Motor neuron (in vitro differentiated cells): ENCODE measurements around the gene TMEM178A. TPM values are rescaled to one million over a fixed set of nuclear protein-coding genes. Genes with fewer than 3 reads are reported as not detected.
A peak's percentile ranks its signal among the peaks of the same experiment; 100 is the strongest.
"Not testable (repeated sequence)": the region's sequence is repeated elsewhere in the genome, so short reads cannot be mapped to it uniquely, and the experiment has no call there.

Experiments used
- ATAC-seq, 8 experiments: fragments of 200-7000 bp; cut with Tn5 transposase; replicated peaks in 6 of 8; 2 replicates each; pipeline ENCODE4 v1.8.0; 2021; ENCODE audit warnings: mild to moderate bottlenecking in 8 of 8, moderate library complexity in 8 of 8
- H3K27ac ChIP-seq, 2 donors: fragments of 250-450 bp; sonication (Bioruptor Pico); 2 replicates each; pipeline ENCODE4 v1.9.0; 2021; ENCODE audit warnings: antibody characterized with exemption in 2 of 2, mild to moderate bottlenecking in 2 of 2, moderate library complexity in 1 of 2
- H3K4me1 ChIP-seq, 2 donors: fragments of 250-450 bp; sonication (Bioruptor Pico); replicated peaks in 1 of 2; 2 replicates each; pipeline ENCODE4 v1.6.1; 2021; ENCODE audit warnings: antibody characterized with exemption in 2 of 2, mild to moderate bottlenecking in 2 of 2, moderate library complexity in 1 of 2
- H3K4me3 ChIP-seq, 5 donors: fragments of 250-450 bp; sonication (Bioruptor Pico); 2 replicates each; pipeline ENCODE4 v1.9.0; 2021; ENCODE audit warnings: antibody characterized with exemption in 5 of 5, mild to moderate bottlenecking in 5 of 5, moderate library complexity in 4 of 5
- WGBS, 10 experiments: fragments of 450-650 bp; shearing (Covaris generic); methylation state at CpG; one replicate each; pipeline ENCODE4 v1.0.0; 2022; 5-methylcytosine and 5-hydroxymethylcytosine counted together
- in situ Hi-C, 9 experiments: fragments of 400-800 bp; cut with MboI; loops; one replicate each; pipeline ENCODE4 v1.15.0; 2021; ENCODE audit warnings: low sequenced_read_pairs in 9 of 9, low pct_unique_long_range_greater_than_20kb in 2 of 9; ENCODE audit not compliant: unreplicated experiment in 9 of 9
- total RNA-seq, 8 experiments: library from RNA; unstranded; fragments of 300-600 nt; gene quantifications; 2 replicates each; pipeline versions ENCODE4 v1.2.3 to v1.2.4, GENCODE V29; 2022

Gene TMEM178A
- total RNA-seq, 8 experiments from 2014 or later, result 4.9 to 97.7 (median 22.8) TPM

DNA sequence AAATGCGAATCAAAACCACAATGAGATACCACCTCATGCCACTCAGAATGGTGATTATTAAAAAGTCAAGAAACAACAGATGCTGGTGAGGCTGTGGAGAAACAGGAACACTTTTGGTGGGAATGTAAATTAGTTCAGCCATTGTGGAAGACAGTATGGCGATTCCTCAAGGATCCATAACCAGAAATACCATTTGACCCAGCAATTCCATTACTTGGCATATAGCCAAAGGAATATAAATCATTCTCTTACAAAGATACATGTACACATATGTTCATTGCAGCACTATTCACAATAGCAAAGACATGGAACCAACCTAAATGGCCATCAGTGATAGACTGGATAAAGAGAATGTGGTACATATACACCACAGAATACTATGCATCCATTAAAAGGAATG is 9.5 kb upstream of the TMEM178A start:
- H3K4me1 ChIP-seq, in situ Hi-C loops, H3K27ac ChIP-seq, H3K4me3 ChIP-seq, ATAC-seq: not testable (repeated sequence)
- 63 to 100% (median 91%) methylated on average over 1 to 2 of the region's 2 CpGs; no CpG with 5 or more reads in 2 of the 10 experiments for WGBS, 10 experiments

DNA sequence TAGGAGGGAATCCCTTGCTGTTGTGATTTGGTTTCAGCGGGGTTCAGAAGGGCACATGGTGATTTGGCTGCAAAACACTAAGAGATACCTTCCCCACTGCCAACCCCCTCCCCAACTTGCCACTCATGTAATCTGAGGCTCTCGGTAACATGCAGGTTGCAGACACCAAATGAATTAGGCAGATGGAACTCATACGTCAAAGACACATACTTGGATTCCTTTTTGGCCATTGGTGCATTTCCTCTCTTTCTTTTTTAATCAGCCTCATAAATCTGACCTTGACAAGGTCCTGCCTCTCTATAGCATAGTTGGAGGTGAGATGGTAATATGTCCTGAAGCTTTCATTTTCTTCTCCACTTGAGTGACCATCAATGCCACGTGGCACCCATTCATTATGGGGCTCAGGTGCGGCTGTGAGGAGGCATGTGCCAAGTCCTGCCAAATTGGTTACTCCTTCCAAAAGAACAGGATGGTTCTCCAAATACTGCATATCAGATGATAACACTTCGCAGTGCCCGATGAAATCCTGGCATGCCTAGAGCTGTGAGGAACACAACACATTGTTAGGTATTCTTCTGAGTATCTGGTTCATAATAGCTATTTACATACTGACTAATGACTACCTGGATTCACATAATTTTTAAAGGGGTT is 8.3 kb upstream of the TMEM178A start:
- in situ Hi-C loops, result no loop called here
- Histone ChIP-seq H3K27ac (no peak overlapping the region), H3K4me1 (no peaks in the 10 kb centered on the region), H3K4me3 (no peak overlapping the region)
- WGBS, 10 experiments, result 33 to 100% (median 78%) methylated on average over 1 to 6 of the region's 7 CpGs; no CpG with 5 or more reads in 1 of the 10 experiments
- no peak for ATAC-seq

DNA sequence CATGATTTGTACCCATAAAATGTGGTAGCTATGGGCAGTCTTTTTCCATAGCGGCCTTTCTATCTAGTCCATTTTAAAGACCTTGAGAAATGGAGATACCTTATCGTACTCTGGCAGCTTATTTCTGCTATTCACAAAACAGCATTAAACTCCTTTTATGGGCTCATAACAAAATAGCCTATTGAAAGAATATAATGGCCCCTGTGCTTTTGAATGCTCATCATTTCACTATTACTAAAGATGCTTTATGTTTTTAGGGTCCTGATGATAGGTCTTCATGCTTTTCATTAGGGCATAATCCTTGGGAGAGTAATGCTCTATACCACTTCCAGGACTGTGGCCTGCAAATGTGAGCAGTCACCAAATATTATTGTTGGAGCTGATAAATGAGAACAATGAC is 7.3 kb upstream of the TMEM178A start:
- H3K4me3 ChIP-seq, result no peak overlapping the region
- H3K4me1 ChIP-seq, result peaks cover 0 to under 1% of the 10 kb centered on the region in 2 donors
- in situ Hi-C loops, result no loop called here
- 83 to 100% (median 94%) methylated on average over 1 to 2 of the region's 2 CpGs; no CpG with 5 or more reads in 1 of the 10 experiments for WGBS, 10 experiments
- no peak overlapping the region for H3K27ac ChIP-seq
- no peak for ATAC-seq

DNA sequence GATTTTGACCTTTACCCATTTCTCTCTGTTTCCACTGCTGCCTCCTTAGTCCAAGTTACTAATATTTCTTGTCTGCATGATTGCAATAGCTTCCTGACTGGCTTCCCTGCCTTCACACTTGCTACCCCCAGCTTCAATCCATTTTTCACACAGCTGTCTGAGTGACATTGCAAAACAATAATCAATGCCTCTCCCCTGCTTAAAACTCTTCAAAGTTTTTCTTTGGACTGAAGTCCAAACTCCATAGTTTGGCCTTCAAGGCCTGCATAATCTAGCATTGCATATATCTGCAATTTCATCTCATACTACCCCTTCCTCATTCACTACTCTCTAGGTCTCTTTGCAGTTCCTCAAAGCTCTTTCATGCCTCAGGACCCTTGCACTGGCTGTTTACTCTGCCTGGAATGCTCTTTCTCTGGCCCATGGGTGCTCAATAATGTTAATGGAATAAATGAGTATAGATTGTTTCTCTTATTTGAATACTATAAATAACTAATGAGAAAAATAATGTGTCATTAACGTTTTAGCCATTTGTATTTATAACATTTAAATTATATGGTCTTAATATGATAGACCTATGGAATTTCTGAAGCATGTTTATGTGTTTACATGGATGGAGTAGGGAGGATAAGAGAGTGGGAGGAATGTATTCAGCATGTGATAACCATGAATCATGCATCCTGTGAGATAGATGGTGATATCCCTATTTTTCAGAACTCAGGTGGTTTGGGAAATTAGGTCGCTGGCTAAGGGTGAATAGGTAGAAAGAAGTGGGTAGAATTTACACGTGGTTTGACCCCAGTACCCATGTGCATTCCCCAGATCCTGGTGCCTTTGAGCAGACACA is 5.7 kb upstream of the TMEM178A start:
- no peak overlapping the region for H3K27ac ChIP-seq
- H3K4me1 ChIP-seq, result peaks cover 5 to 17% of the 10 kb centered on the region in 2 donors
- no peak overlapping the region for H3K4me3 ChIP-seq
- WGBS, 10 experiments, result 0 to 100% (median 67%) methylated on average over 1 to 3 of the region's 3 CpGs
- in situ Hi-C loops, result no loop called here
- ATAC-seq, result no peak

DNA sequence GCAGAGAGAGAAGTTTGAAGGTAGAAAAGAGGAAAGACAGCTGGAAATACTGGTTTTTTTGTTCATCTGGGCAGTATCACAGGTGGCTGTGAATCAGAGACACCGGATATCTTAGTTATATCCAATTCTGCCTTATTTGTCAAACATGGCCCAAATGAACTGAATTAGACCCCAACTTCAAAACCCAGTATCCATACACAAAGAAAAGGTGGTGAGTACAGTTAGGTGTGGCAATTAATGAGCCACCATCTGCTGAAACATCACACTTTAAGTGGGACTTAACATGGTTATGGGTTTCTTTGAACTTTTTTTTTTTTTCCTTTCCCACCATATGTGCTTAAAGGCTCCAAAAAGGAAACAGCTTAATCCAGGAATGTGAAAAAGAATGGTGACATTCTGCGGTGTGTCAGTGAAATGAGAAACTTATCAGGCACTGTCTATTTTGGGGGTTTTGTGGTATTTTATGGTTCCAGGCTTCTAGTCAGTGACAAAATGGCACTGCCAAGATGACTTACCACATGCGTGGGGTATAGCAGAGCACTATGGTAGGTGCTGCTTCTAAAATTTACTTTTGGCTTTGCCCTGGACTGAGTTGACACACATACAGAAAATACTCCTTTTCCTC is 5.0 kb upstream of the TMEM178A start:
- in situ Hi-C loops, result no loop called here
- H3K4me1 ChIP-seq, result peaks cover 9 to 19% of the 10 kb centered on the region in 2 donors
- H3K27ac ChIP-seq, result no peak overlapping the region
- no peak for ATAC-seq
- H3K4me3 ChIP-seq, result no peak overlapping the region
- WGBS, 10 experiments, result 49 to 100% (median 88%) methylated on average over 1 to 3 of the region's 3 CpGs; no CpG with 5 or more reads in 3 of the 10 experiments

DNA sequence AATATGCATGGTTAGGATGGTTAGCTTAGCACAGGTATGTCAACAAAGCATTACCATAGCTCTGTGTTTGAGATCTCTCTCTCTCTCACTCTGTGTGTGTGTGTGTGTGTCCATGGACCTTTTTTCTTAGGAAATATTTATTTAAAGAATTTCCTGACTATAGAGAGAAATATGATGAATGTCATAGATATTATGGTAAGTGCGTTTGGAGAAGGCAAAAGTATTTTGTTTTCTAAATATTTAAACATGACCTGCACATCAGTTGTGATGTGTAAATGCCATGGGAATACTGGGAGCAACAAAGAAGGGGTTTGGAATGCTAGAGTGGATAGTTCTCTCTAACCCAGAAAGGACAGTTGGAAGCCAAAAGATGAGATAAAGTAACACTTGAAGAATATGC is 3.9 kb upstream of the TMEM178A start:
- no peak for ATAC-seq
- WGBS, 10 experiments, result 0 to 88% (median 75%) methylated on average over 1 of the region's 1 CpG; no CpG with 5 or more reads in 3 of the 10 experiments
- H3K4me1 ChIP-seq, result peaks cover 9 to 19% of the 10 kb centered on the region in 2 donors
- no peak overlapping the region for H3K4me3 ChIP-seq
- H3K27ac ChIP-seq, result no peak overlapping the region
- in situ Hi-C loops, result no loop called here

DNA sequence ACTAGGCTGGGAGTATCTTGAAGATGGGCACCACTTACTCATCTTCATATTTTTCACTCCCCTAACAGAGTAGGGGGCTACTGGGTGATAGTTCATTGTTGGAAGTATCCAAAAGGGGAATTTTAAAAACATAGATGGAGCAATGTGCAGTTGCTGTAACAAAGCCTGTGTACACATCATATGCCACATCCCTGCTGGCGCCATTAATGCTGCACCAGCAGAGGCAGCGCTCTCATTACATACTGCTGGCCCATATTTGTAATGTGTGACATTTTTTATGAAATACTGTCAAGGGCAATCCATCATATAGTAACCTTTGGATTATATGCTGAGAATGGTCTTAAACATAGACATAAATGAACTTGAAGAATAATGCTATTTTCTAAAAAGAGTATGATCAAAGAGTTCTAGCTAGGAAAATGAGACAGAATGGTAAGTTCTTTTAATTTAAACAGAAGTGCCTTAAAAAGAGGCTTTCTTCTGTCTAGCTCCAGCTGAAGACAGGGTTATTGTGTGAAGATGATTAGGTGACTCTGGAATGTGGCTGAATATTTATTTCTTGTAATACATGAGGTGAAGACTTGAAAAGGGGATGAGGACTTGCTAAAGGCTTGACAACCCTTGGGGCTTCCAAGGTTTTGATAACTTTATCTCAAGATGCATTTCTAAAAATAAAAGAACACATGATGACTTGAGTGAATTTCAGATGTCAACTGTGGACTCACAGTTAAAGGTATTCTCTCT is 2.4 kb upstream of the TMEM178A start:
- Histone ChIP-seq H3K4me1 (peaks cover 21 to 31% of the 10 kb centered on the region in 2 donors), H3K27ac (no peak overlapping the region), H3K4me3 (no peak overlapping the region)
- 86 to 100% (median 100%) methylated on average over 1 to 2 of the region's 2 CpGs; no CpG with 5 or more reads in 6 of the 10 experiments for WGBS, 10 experiments
- in situ Hi-C loops, result no loop called here
- peak in 1 of 8 experiments; percentile 40 for ATAC-seq

DNA sequence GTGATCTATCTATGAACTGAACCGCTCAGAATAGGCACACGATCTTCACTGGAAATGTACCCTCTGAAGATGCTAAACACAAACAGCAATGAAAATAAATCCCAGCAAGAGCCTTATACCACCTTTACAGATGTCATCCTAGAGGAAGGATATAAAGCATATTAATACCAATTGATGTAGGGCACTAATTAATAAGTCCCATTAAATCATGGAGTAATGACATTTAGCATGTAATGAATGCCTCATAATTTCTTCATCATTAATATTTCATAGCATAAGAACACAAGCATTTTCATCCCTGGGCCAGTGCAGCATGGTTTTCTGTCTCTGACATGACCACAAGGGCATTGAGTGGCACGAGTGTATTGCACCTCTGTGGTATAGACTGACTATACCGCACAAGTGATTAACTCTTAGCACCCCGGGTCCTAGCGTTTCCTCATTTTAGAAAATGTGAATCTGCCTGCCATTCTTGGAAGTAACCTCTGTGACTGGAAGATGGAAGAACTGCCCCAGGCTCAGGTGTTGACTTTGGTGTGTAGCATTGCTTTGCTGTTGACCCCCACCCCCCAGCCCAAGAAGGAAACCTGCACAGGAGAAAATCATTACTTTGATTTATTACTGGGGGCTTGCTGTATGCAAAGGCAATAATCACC is 1.4 kb upstream of the TMEM178A start:
- 43 to 90% (median 81%) methylated on average over 2 to 5 of the region's 6 CpGs; no CpG with 5 or more reads in 3 of the 10 experiments for WGBS, 10 experiments
- in situ Hi-C loops, result no loop called here

DNA sequence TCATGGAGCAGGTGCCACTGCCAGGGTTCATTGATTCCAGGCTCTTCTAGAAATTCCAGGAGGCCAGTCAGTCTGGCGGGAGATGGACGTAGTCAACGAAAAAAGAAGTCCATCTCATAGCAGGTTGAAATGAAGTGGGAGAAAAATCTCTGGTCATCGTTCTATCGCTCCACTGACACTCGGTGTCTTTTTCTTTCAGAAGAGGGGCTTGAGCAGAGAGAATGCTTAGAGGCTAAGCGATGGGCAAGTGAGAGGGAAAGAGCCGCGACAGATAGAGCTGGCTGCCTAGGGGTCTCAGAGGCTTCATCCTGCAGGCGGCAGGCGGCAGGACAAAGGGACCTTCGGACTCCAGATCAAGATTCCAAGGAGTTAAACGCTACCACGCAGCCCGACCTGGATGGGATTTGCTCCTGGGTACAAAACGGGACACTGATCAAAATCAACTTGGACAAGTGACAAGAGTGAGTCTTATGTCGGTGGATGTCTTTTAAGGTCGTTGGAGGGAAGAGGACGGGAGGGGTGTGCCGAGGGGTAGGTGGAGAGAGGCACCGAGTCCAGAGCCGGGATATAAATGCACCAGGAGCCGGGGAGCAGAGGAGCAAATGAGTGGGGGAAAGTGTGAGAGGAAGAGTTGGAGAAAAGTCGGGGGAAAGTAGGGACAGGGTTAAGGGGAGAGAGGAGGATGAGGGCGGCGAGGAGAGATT is 677 bp upstream of the TMEM178A start:
- peak overlapping the region; percentile 57 to 87 (median 74) for H3K4me3 ChIP-seq
- WGBS, 10 experiments, result 0 to 100% (median 31%) methylated on average over 1 to 22 of the region's 26 CpGs; no CpG with 5 or more reads in 1 of the 10 experiments
- in situ Hi-C loops, result no loop called here

More for the DNA sequence above, 1.4 kb upstream of the TMEM178A start:
- Histone ChIP-seq H3K27ac (peak overlapping the region in 1 of 2 donors; percentile 29), H3K4me1 (peaks cover 21 to 33% of the 10 kb centered on the region in 2 donors), H3K4me3 (peak overlapping the region in 1 of 5 donors; percentile 61)
- ATAC-seq, result peak in 2 of 8 experiments; percentile 1 to 27

DNA sequence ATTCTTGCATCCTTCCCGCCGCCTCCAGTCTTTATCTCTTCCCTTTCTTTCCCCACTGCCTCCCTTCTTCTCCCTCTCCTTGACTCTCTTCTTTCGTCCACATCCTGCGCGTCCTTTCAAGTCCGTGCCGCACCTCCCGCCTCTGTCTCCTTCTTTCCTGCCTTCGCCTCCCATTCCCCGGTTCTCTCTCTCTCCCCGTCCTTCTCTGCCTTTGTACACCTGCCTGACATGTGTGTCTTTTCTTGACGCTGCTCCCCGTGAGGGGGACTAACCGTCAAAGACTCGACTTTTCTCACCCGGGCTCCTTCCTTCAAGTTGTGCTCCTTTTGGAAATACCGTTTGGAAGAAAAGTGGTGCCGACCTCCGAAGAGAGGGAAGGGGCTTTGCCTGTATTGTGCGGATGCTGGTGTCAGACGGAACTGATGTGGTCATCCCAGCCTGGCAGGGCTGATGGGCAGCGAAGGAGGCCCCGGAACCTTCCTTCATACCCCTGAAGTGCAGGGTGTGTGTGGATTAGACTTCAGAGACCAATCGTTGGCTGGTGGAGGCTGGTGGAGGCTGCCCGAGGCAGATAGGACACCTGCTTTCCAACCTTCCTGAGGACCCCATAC is 879 bp downstream of the TMEM178A start:
- peaks cover 21 to 33% of the 10 kb centered on the region in 2 donors for H3K4me1 ChIP-seq
- in situ Hi-C loops, result no loop called here
- 0 to 6% (median 3%) methylated on average over 3 to 18 of the region's 25 CpGs; no CpG with 5 or more reads in 1 of the 10 experiments for WGBS, 10 experiments
- H3K4me3 ChIP-seq, result peak overlapping the region; percentile 57 to 87 (median 74)
- H3K27ac ChIP-seq, result peak overlapping the region in 1 of 2 donors; percentile 63
- peak; percentile 13 to 35 (median 28) for ATAC-seq

More for the DNA sequence above, 677 bp upstream of the TMEM178A start:
- peaks cover 21 to 33% of the 10 kb centered on the region in 2 donors for H3K4me1 ChIP-seq
- ATAC-seq, result peak in 5 of 8 experiments; percentile 12 to 34 (median 30)
- H3K27ac ChIP-seq, result peak overlapping the region; percentile 29 to 46
